GM23248 (cell line): ENCODE results near the gene ANXA6. TPM values are rescaled to one million over a fixed set of nuclear protein-coding genes. Genes with fewer than 3 reads are reported as not detected.

ENCODE experiments used
- DNase-seq: peaks from one replicate; pipeline ENCODE4 v3.0.0-alpha.2; 2015
- H2AFZ ChIP-seq: fragments of 200-600 bp; sonication (generic); 2 replicates; pipeline ENCODE4 v1.6.1; 2016; ENCODE audit warnings: antibody characterized with exemption
- H3F3A ChIP-seq: fragments of 200-600 bp; sonication (generic); 2 replicates; pipeline ENCODE4 v1.6.1; 2016; ENCODE audit warnings: mild to moderate bottlenecking, antibody characterized with exemption, mixed run types; ENCODE audit not compliant: insufficient read depth
- H3K27ac ChIP-seq: fragments of 200-600 bp; sonication (generic); 2 replicates; pipeline ENCODE4 v1.5.1; 2016; ENCODE audit warnings: mild to moderate bottlenecking
- H3K27me3 ChIP-seq: fragments of 200-600 bp; sonication (generic); replicated peaks from 2 replicates; pipeline ENCODE4 v1.6.1; 2016; ENCODE audit warnings: mild to moderate bottlenecking; ENCODE audit not compliant: insufficient read depth
- H3K36me3 ChIP-seq: fragments of 200-600 bp; sonication (generic); 2 replicates; pipeline ENCODE4 v1.6.1; 2016; ENCODE audit warnings: low read depth, mild to moderate bottlenecking
- H3K4me1 ChIP-seq: fragments of 200-600 bp; sonication (generic); 2 replicates; pipeline ENCODE4 v1.6.1; 2016; ENCODE audit warnings: mild to moderate bottlenecking; ENCODE audit not compliant: insufficient read depth
- H3K4me2 ChIP-seq: fragments of 200-600 bp; sonication (generic); one replicate; pipeline ENCODE4 v1.6.1; 2016; ENCODE audit warnings: mild to moderate bottlenecking; ENCODE audit not compliant: unreplicated experiment
- H3K4me3 ChIP-seq: fragments of 200-600 bp; sonication (generic); 2 replicates; pipeline ENCODE4 v1.5.1; 2016; ENCODE audit warnings: mild to moderate bottlenecking
- H3K79me2 ChIP-seq: fragments of 200-600 bp; sonication (generic); 2 replicates; pipeline ENCODE4 v1.6.1; 2016; ENCODE audit warnings: mild to moderate bottlenecking; ENCODE audit not compliant: insufficient read depth
- H3K9ac ChIP-seq: fragments of 200-600 bp; sonication (generic); 2 replicates; pipeline ENCODE4 v1.6.1; 2016; ENCODE audit warnings: mild to moderate bottlenecking
- H3K9me2 ChIP-seq: fragments of 200-600 bp; sonication (generic); 2 replicates; pipeline ENCODE4 v1.6.1; 2016; ENCODE audit warnings: mixed run types, mild to moderate bottlenecking, moderate library complexity; ENCODE audit not compliant: insufficient read depth
- H3K9me3 ChIP-seq: fragments of 200-600 bp; sonication (generic); one replicate; pipeline ENCODE4 v1.6.1; 2017; ENCODE audit warnings: low read depth
- H4K20me1 ChIP-seq: fragments of 200-600 bp; sonication (generic); 2 replicates; pipeline ENCODE4 v1.6.0; 2016; ENCODE audit not compliant: insufficient read depth
- EZH2 ChIP-seq: fragments of 200-600 bp; sonication (generic); IDR thresholded peaks from 2 replicates; pipeline ENCODE4 v1.6.1; 2018; ENCODE audit warnings: antibody characterized with exemption, mild to moderate bottlenecking; ENCODE audit not compliant: insufficient read depth, poor library complexity, severe bottlenecking
- EZH2phosphoT487 ChIP-seq: fragments of 200-600 bp; sonication (generic); IDR thresholded peaks from 2 replicates; pipeline ENCODE4 v1.6.1; 2018; ENCODE audit warnings: antibody characterized with exemption, moderate library complexity, mild to moderate bottlenecking, low read depth; ENCODE audit not compliant: insufficient read depth
- WGBS, 2 experiments: methylation state at CpG; one replicate each; pipeline ENCODE4 v1.1.6; 2015 to 2017; ENCODE audit warnings: low lambda C conversion rate in 2 of 2, low coverage in 1 of 2; ENCODE audit errors: missing lambda C conversion rate in 2 of 2; 5-methylcytosine and 5-hydroxymethylcytosine counted together
- in situ Hi-C: fragments of 300-500 bp; cut with MboI; formaldehyde crosslinking; loops from 2 replicates; pipeline ENCODE4 v1.15.0; 2020
- polyA plus RNA-seq: library from polyadenylated mRNA; unstranded; fragments of >200 nt; fragmentation: Nextera tagmentation; extraction: Ambion mirVana; gene quantifications from 2 replicates; pipeline ENCODE4 v1.2.1, GENCODE V29; 2016
- total RNA-seq: library from RNA; depleted of rRNA; stranded (reverse); fragments of >200 nt; shearing (Covaris generic); gene quantifications from 2 replicates; pipeline ENCODE4 v1.2.3, GENCODE V29; 2014

Gene ANXA6
- total and polyA plus RNA-seq, 2 experiments from 2014 or later, result 183 to 409 TPM

DNA sequence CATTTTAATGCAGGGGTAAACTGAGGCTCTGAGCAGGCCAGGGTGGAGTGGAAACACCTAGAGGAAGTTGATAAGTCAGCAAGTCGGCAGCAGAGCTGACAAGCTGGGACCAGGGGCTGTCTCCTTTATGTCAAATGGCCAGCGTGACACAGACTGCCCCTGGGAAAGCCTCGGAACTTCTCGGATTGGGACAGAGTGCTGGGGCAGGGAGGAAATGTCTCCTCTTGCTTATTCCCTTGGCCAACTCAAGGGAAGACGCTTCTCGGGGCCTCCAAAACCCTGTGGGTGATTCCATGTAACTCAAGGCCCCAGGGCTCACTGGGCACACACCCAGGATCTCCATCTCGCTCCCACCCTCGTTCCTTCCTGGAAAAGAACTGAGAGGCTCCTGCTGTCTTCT, 25.4 kb upstream of the ANXA6 start:
- Histone ChIP-seq H3K27me3 (no peaks in the 10 kb centered on the region), H3K4me3 (no peak overlapping the region), H3F3A (no peaks in the 10 kb centered on the region), H3K79me2 (no peaks in the 10 kb centered on the region), H3K27ac (no peak overlapping the region), H3K4me1 (no peaks in the 10 kb centered on the region), H3K9me3 (no peaks in the 10 kb centered on the region), H3K36me3 (no peaks in the 10 kb centered on the region), H2AFZ (no peak overlapping the region), H3K4me2 (no peak overlapping the region), H3K9ac (no peak overlapping the region), H4K20me1 (no peaks in the 10 kb centered on the region), H3K9me2 (no peaks in the 10 kb centered on the region)
- TF ChIP-seq EZH2, result no peak
- no peak for TF ChIP-seq EZH2phosphoT487
- 86 to 87% methylated on average over 8 of the region's 8 CpGs for WGBS, 2 experiments
- DNase-seq, result no peak
- in situ Hi-C loops, result no loop called here

DNA sequence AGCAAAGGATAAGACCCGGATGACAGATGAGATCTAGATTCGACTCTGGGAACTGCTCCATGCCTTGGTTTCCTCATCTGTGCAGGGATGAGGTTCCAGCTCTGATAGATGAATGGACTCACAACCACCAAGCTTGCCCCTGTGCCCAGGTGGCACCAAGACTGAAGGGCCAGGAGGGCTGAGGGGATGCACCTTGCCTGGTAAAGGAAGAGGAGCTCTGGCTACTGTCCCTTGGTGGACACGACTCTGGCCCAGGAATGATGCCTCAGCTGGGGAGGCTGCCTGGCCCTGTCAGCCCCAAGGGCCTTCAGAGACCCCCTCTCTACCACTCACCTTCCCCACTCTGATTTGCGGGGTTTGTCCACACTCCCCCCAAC, 24.9 kb upstream of the ANXA6 start:
- H3K9me3 ChIP-seq, result no peaks in the 10 kb centered on the region
- H3K27me3 ChIP-seq, result no peaks in the 10 kb centered on the region
- no peaks in the 10 kb centered on the region for H3F3A ChIP-seq
- H3K27ac ChIP-seq, result no peak overlapping the region
- H2AFZ ChIP-seq, result no peak overlapping the region
- no peaks in the 10 kb centered on the region for H3K36me3 ChIP-seq
- H3K9me2 ChIP-seq, result no peaks in the 10 kb centered on the region
- no peak for DNase-seq
- no peak for TF ChIP-seq EZH2
- TF ChIP-seq EZH2phosphoT487, result no peak
- H3K4me1 ChIP-seq, result no peaks in the 10 kb centered on the region
- no peaks in the 10 kb centered on the region for H3K79me2 ChIP-seq
- in situ Hi-C loops, result no loop called here
- no peak overlapping the region for H3K4me2 ChIP-seq
- 73 to 77% methylated on average over 4 of the region's 4 CpGs for WGBS, 2 experiments
- H4K20me1 ChIP-seq, result no peaks in the 10 kb centered on the region
- no peak overlapping the region for H3K4me3 ChIP-seq
- no peak overlapping the region for H3K9ac ChIP-seq

DNA sequence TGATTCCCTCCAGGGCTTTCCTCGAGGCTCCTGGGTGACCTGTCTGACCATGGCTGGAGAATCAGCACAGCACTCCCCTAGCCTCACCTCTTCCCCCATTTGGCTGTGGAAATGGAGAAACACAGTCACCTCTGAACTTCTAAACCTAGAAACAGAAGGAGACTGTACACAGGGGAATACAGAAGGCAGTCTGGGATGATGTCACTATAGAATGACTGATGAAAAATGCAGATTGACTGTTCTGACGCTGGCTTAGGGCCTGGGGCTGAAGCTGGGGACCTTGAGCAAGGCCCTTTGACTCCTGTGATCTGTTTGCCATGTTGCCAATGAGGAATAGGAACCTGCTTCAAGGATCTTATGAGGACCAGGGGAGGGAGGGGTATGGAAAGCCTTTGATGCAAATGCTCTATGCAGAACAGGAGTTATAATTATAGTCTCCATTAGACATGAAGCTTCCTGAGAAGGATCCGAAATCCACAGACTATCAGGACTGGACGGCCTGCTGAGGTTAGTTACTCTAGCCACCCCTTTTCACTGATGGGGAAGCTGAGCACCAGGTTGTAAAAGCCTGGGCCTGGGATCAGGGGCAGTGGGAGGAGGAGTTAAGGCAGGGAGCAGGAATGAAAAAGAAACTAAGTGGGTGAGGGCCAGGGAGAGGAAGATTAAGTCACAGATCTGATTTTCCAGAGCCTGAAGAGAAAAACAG, 24.4 kb upstream of the ANXA6 start:
- TF ChIP-seq EZH2 (no peak), EZH2phosphoT487 (no peak)
- H3F3A ChIP-seq, result no peaks in the 10 kb centered on the region
- H3K4me2 ChIP-seq, result no peak overlapping the region
- no peak overlapping the region for H3K27ac ChIP-seq
- H3K9me3 ChIP-seq, result no peaks in the 10 kb centered on the region
- no peak overlapping the region for H3K9ac ChIP-seq
- no peaks in the 10 kb centered on the region for H3K36me3 ChIP-seq
- whole genome bisulfite sequencing, 2 experiments, result 76 to 82% methylated on average over 4 of the region's 4 CpGs
- in situ Hi-C loops, result no loop called here
- no peaks in the 10 kb centered on the region for H3K79me2 ChIP-seq
- H3K4me1 ChIP-seq, result no peaks in the 10 kb centered on the region
- no peak overlapping the region for H2AFZ ChIP-seq
- no peak overlapping the region for H3K4me3 ChIP-seq
- H4K20me1 ChIP-seq, result no peaks in the 10 kb centered on the region
- no peaks in the 10 kb centered on the region for H3K9me2 ChIP-seq
- peak; percentile 4 for DNase-seq
- H3K27me3 ChIP-seq, result no peaks in the 10 kb centered on the region

DNA sequence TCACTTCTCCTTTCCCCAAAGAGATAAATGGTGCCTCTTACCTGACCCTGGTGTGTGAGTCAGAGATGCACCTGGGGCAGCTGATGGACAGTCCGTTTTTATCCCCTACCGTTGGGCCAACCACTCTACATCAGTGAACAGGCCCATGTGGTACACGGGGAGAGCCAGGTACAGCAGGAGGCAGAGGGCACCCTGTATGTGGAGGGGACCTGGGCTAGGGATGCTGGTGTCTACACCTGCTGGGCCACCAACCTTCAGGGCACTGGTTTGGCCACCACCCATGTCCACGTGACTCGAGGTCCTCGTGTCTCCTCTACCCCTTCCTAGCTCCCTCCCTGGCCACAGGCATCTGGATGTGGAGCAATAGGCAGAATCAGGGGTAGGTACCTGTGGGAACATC, 22.7 kb upstream of the ANXA6 start:
- H3F3A ChIP-seq, result no peaks in the 10 kb centered on the region
- H3K27ac ChIP-seq, result no peak overlapping the region
- DNase-seq, result no peak
- 66 to 70% methylated on average over 6 of the region's 6 CpGs for WGBS, 2 experiments
- no peak overlapping the region for H2AFZ ChIP-seq
- no peak overlapping the region for H3K4me2 ChIP-seq
- H3K36me3 ChIP-seq, result no peaks in the 10 kb centered on the region
- H3K9ac ChIP-seq, result no peak overlapping the region
- H3K4me3 ChIP-seq, result no peak overlapping the region
- no peaks in the 10 kb centered on the region for H3K9me2 ChIP-seq
- no peaks in the 10 kb centered on the region for H3K79me2 ChIP-seq
- H4K20me1 ChIP-seq, result no peaks in the 10 kb centered on the region
- H3K27me3 ChIP-seq, result no peaks in the 10 kb centered on the region
- TF ChIP-seq EZH2 (no peak), EZH2phosphoT487 (no peak)
- H3K9me3 ChIP-seq, result no peaks in the 10 kb centered on the region
- H3K4me1 ChIP-seq, result no peaks in the 10 kb centered on the region
- in situ Hi-C loops, result no loop called here

DNA sequence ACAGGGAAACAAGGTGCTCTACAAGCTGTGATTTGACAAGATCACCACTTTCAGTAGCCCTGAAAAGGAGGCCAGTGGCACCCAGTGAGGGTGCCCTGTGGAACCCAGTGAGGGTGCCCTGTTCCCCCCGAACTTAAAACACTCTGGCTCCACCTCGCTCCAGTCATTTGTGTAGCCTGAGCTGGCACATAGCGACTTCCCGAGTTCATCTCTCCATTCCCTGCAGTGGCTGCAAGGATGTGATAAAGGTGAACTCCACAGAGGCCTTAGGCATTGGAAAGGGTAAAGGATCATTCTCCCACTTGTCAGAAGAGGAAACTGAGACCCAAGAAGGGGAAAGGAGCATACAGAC, 21.9 kb upstream of the ANXA6 start:
- Histone ChIP-seq H3K4me1 (no peaks in the 10 kb centered on the region), H3K4me3 (no peak overlapping the region), H3K9me3 (no peaks in the 10 kb centered on the region), H3F3A (no peaks in the 10 kb centered on the region), H3K4me2 (no peak overlapping the region), H3K9ac (no peak overlapping the region), H3K79me2 (no peaks in the 10 kb centered on the region), H2AFZ (no peak overlapping the region), H4K20me1 (no peaks in the 10 kb centered on the region), H3K9me2 (no peaks in the 10 kb centered on the region), H3K27ac (no peak overlapping the region), H3K27me3 (no peaks in the 10 kb centered on the region), H3K36me3 (no peaks in the 10 kb centered on the region)
- in situ Hi-C loops, result no loop called here
- TF ChIP-seq EZH2, result no peak
- 76 to 86% methylated on average over 4 of the region's 4 CpGs for WGBS, 2 experiments
- no peak for DNase-seq
